GM20431 (cell line): Measurements from ENCODE around the gene SLC17A4.

Experiments used
- in situ Hi-C: fragments of 300-500 bp; cut with MseI, MboI; formaldehyde crosslinking; loops from one replicate; pipeline ENCODE4 v1.15.0; 2020; ENCODE audit warnings: low sequenced_read_pairs; ENCODE audit not compliant: unreplicated experiment

Gene SLC17A4

DNA sequence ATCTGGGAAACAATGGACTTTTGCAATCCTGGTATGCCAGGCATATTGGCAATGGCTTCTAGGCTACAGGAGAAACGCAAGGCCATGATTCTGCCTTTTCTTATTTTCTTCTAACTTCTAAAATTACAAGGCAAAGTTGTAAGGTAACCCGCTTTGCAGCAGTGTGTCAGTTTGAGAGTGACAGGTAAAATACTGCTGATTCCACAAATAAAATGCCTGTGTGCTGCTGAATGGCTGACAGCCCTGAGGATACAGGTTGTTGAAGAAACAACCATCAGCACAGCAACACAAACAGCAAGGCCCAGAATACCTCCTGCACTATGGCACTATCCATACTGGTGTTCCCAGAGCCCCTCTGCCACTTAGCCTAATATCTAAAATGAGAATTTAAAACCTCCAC is 40.2 kb downstream of the SLC17A4 start:
- in situ Hi-C loops: no loop called here

DNA sequence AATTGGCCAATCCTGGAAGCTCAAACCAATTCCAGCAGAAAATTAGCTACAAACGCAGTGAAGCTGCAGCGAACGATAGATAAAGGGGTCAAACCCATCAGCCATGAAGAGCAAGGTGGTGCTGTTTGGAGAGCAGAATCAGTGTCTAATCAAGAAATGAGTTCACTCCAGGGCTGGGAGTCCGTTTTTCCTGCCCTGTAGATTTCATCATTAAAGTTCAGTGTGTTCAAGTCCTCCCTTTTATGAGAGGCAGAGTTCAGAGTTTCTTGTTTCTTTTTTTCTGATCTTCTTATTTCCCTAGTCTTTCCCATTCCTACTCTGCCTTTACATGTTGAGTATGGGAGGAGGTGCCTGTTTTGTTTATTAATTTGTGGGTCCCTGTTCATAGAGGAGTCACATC is 46.9 kb downstream of the SLC17A4 start:
- in situ Hi-C loops: no loop called here

DNA sequence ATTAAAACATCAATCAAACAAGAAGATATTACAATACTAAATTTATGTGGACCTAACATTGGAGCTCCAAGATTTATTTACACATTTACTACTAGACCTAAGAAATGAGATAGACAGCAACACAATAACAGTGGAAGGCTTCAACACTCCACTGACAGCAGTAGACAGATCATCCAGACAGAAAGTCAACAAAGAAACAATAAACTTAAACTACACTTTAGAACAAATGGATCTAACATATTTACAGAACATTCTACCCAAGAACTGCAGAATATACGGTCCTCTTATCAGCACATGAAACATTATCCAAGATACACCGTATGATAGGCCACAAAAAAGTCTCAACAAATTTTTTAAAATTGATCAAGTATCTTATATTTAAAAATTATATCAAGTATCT is 50.3 kb downstream of the SLC17A4 start:
- in situ Hi-C loops: no loop called here

DNA sequence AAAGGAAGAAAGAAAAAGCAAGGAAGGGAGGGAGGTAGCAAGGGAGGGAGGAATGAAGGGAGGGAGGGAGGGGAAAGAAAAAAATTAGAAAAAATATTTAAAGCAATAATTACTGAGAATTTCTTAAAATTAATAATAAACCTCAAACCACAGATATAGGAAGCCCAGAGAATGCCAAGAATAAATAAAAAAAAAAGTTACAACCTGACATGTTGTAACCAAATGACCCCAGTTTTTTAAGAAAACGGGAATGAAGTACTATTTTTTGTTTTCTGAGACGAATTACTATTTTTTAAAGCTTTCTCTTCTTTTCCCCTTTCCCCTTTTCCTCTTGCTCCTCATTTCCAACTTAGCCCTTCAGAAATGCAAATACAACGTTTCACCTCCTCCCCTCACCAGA is 60.7 kb downstream of the SLC17A4 start:
- in situ Hi-C loops: no loop called here

DNA sequence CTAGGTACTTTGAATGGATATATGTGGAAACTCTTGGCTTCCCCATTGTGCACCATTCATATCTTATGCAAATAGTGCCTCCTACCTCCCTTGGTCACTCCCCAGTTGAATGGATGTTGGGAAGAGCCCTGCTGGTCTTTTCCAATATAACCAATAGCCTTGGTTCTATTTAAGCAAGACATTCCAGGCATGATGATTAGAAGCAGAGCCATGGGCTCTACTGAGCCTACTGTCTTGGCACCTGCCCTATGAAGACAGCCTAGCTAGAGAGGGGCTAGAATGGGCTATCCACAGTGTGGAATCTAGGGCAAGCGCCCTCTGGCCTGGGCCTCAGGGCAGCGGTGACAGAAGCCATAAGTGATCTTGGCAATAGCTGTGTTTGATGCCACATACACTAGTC is 61.7 kb downstream of the SLC17A4 start:
- in situ Hi-C loops: no loop called here

DNA sequence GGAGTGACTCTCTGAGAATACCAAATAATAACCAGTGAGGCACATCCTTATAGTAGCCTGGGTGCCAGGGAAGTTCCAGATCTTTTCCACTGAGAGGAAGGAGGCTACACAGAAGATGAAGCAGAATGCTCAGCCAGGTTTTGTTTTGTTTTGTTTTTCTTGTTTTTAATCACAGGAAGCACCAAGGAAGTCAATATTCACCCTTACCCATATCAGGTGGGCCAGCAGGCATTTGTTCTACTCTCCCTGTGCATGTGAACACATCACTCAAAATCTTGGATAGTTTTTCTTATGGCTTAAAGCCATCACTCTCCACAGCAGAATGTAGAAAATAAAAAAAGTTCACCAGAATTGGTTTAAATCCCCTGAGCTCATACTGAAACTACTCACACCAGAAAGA is 66.8 kb downstream of the SLC17A4 start:
- in situ Hi-C loops: no loop called here

DNA sequence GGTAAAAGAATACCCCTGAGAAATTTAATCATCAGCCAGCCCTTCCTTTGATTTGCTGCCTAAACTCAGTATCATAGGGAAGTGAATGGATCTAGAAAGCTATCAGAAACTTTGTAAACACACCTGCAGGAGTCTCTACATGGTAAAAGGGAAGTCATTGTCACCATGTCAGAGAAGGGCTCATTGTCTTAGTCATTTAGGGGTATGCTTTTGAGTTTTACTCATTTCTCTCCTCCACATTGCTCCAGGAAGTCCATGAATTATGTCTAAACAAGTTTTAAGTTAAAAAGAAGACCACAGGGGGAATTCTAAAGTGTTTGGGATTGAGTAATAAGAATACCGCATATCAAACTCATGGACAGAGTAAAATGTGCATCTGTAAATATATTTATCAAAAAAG is 74.8 kb downstream of the SLC17A4 start:
- in situ Hi-C loops: no loop called here

DNA sequence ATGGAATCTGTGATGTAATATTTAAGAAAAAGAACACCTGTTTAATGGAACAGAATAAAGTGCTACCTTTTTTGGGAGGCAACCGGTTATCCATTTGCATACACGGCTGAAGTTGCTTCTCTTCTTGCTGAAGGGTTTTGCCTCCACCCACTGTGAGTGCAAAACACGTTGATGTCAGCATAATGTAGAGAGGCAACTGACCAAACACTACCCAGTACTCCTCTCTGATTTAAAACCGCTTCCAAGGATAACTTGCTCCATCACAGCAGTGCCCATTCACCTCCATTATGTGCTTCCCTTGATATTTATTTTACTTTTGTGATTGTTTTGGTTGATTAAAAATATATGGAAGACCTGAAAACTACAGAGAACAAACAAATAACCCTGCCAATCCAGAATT is 75.9 kb downstream of the SLC17A4 start:
- in situ Hi-C loops: no loop called here
